Fibroblast of the aortic adventitia (primary cell): Measurements from ENCODE around the gene GBE1. TPM values are rescaled to one million over a fixed set of nuclear protein-coding genes. Genes with fewer than 3 reads are reported as not detected.

Experiments used
- DNase-seq: peaks from one replicate; pipeline ENCODE4 v3.0.0-alpha.2; 2010; ENCODE audit warnings: low read depth
- H3K4me3 ChIP-seq: 2 replicates; pipeline ENCODE4 v1.5.1; 2011; ENCODE audit warnings: low read depth, mild to moderate bottlenecking, control low read depth, low read length, moderate library complexity
- total RNA-seq: library from RNA; depleted of rRNA; stranded (reverse); fragments of >200 nt; gene quantifications from 2 replicates; pipeline ENCODE4 v1.2.3, GENCODE V29; 2012; ENCODE audit warnings: low replicate concordance
- TF ChIP-seq, protein P1 (sequence below): IDR thresholded peaks from 2 replicates; pipeline ENCODE4 v1.5.1; 2011; ENCODE audit warnings: mild to moderate bottlenecking, low read length, control low read depth, inconsistent platforms; ENCODE audit not compliant: insufficient read depth

GBE1 gene
- total RNA-seq, 1 donor = 204 TPM

DNA sequence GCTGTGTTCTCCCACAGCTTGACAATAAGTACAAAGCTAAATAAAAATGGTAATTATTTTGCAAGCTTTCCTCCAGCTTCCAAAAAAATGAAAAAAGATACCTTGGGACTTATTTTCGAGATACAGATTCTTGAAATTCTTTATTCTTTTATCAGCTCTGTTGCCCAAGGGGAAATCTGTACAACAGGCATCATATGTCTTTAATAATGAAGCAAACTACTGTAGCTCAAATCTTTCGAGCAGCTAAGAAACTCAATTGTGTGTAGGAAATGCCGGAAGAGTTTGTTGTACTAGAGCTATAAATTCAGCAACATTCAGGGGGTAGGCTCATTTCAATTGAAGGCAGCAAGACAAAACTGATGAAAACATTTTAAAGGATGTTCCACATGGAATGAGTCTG lies 297.7 kb downstream of the GBE1 start:
- TF ChIP-seq, protein P1, sequence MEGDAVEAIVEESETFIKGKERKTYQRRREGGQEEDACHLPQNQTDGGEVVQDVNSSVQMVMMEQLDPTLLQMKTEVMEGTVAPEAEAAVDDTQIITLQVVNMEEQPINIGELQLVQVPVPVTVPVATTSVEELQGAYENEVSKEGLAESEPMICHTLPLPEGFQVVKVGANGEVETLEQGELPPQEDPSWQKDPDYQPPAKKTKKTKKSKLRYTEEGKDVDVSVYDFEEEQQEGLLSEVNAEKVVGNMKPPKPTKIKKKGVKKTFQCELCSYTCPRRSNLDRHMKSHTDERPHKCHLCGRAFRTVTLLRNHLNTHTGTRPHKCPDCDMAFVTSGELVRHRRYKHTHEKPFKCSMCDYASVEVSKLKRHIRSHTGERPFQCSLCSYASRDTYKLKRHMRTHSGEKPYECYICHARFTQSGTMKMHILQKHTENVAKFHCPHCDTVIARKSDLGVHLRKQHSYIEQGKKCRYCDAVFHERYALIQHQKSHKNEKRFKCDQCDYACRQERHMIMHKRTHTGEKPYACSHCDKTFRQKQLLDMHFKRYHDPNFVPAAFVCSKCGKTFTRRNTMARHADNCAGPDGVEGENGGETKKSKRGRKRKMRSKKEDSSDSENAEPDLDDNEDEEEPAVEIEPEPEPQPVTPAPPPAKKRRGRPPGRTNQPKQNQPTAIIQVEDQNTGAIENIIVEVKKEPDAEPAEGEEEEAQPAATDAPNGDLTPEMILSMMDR = no peak
- peak; percentile 44 for DNase-seq
- no peak overlapping the region for H3K4me3 ChIP-seq

DNA sequence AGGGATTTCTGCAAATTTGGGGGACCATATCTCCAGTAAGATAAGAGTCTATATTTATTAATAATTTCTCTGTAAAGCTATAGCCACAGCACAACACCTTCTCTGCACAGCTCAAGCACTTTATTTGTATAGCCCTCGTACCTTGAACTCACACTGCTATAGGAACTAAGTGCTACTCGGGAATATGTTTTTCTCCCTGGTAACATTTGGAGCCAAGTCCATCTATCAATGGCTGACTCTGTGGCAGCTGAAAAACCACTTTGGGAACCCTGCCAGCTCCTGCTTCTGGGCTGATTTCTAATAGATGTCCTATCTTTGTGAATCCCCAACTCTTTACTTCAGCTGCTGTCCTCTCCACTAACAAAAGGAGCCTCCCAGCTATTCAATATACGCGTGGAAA lies 298.5 kb downstream of the GBE1 start:
- peak; percentile 37 for DNase-seq
- H3K4me3 ChIP-seq = no peak overlapping the region
- TF ChIP-seq, protein P1 = no peak

DNA sequence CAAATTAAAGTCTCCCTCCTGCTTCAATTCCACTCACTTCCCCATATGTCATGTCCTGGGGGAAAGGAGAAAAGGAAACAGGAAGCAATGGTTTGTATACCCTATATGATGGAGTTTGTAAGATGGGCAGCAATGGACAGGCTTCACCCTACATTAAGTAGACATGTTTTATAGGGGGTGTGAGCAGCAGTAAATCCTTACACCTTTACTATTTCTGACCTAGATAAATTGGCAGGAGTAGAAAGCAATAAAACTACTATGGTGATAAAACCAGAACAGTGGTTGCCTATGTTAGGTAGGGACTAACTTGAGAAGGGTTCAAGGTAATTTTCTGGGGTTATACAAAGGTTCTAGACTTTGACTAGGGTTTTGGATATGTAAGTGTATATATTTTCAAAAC lies 301.7 kb downstream of the GBE1 start:
- no peak for DNase-seq
- TF ChIP-seq, protein P1 = no peak
- no peak overlapping the region for H3K4me3 ChIP-seq

DNA sequence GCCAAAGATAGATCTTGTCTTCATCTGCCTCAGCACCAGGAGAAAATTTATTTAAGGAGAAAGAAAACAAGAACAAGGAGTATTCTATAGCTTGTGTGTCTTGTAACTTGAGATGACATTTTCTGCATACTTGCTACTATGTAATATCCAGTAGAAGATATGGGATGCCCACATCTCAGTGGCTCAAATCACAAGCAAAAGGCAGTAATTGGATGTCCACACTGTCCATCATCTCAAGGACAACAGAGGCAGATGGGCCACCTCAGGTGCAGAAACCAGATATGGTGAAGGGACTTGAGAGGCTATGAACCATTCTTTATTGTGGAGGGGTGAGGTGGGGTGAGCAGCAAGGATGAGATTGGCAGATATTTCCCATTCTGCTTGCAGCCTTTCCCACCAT lies 309.0 kb downstream of the GBE1 start:
- H3K4me3 ChIP-seq = no peak overlapping the region
- DNase-seq = no peak
- TF ChIP-seq, protein P1 = no peak

DNA sequence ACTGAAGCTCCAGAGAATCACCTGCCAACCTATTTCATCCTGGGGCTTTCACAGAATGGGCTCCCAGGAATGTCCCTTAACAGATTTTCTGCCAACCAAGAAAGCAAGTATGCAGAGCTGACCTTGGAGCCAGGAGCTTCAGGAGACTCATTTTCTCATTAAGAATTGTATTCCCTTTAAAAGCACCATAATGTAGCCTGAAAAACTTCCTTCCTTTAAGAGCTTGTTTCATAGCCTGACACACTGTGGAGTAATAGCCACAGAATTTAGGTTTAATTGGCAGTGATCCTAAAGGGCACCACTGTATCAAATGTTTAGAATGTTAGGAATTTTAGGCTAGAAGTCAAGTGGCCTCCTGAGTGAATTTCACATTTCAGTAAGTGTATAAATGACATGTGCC lies 309.8 kb downstream of the GBE1 start:
- peak; percentile 67 for DNase-seq
- TF ChIP-seq, protein P1 = no peak
- H3K4me3 ChIP-seq = no peak overlapping the region

DNA sequence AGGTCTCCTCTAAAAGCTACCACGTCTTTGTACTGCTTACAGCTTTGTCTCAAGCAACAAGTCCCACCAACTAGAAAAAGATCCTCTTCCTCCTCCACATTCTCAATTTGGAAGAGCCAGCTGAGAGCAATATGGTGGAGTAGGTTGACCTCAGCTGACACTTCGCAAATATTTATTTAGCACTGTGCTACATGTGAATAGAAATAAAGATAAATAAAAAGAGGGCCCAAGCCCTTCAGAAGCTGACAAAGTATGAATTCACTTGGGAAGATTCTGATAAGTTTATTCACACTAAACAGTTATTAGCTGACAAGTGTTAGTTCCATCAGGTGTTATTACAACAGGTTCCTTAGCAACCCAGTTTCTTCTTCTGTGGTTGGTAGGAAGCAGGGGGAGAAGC lies 310.3 kb downstream of the GBE1 start:
- no peak overlapping the region for H3K4me3 ChIP-seq
- no peak for DNase-seq
- TF ChIP-seq, protein P1 = no peak

DNA sequence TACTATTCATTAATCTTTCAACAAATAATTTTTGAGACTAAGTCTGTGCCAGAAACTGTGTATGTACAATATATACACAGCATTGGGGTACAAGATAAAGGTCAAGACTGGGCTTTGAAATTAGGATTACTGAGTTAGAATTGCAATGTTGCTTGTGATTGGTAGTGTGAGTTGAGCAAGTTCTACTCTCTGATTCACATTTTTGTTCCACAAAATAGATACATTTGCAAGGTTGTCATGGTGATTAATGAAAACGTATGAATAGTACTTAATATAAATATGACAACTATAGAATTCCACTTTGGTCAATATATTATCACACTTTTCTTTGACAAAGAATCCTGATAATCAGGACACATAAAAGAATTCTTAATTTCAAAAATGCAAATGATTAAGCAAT lies 314.6 kb downstream of the GBE1 start:
- DNase-seq = no peak

More for the DNA sequence above, 314.6 kb downstream of the GBE1 start:
- no peak overlapping the region for H3K4me3 ChIP-seq
- TF ChIP-seq, protein P1 = no peak
